Measurements from ENCODE around the gene AXL. TPM values are rescaled to one million over a fixed set of nuclear protein-coding genes. Genes with fewer than 3 reads are reported as not detected.
"Not testable (repeated sequence)": the region's sequence is repeated elsewhere in the genome, so short reads cannot be mapped to it uniquely, and the experiment has no call there.

AXL gene
- total and polyA plus RNA-seq, 12 donors, result 6.5 to 22.8 (median 9.8) TPM

DNA sequence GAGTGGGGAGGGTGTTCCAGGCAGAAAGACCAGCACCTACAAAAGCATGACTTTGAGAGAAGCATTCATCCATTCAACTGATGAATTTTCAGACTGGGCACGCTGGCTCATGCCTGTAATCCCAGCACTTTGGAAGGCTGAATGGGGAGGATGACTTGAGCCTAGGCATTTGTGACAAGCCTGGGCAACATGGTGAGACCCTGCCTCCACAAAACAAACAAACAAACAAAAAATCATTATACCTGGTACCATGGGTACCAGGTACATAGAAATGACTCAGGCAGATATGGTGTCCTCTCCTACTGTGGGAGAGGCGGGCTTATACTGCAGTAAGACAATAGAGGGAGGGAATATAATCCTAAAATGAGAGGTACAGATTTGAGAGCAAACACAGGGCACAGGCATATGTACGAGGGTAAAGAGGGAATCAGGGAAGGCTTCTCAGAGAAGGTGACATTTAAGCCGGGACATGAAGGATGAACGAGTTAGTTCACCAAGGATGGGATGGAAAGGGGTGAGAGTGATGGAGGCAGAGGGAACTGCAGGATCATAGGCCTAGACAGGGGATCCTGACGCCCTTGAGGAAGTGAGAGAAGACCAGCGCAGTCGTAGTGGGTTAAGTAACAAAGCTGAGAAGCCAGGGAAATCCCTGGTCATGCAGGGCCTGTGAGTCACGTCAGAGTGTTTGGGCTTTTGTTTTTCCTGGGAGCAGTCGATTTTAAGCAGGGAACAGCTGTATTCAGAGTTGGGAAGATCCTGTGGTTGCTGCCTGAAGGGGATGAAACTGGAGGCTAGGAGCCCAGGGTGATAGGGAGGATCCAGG is 23.1 kb upstream of the AXL start:
- intact Hi-C loops (cut with DNase I), result no loop called here
- ATAC-seq (peak in 2 of 8 donors; percentile 23 to 42), DNase-seq (no peak)
- Histone ChIP-seq H3K4me1 (peaks cover 0 to 29% (median 4%) of the 10 kb centered on the region in 9 donors), H3K36me3 (no peaks in the 10 kb centered on the region), H3K27ac (peak overlapping the region in 1 of 10 donors; percentile 56), H3K4me3 (no peak overlapping the region), H3K27me3 (peaks cover 0 to 74% (median 46%) of the 10 kb centered on the region in 7 donors), H3K9me3 (no peaks in the 10 kb centered on the region)
- 75 to 82% methylated on average over 10 of the region's 10 CpGs for WGBS, 2 donors
- TF ChIP-seq, protein P1, sequence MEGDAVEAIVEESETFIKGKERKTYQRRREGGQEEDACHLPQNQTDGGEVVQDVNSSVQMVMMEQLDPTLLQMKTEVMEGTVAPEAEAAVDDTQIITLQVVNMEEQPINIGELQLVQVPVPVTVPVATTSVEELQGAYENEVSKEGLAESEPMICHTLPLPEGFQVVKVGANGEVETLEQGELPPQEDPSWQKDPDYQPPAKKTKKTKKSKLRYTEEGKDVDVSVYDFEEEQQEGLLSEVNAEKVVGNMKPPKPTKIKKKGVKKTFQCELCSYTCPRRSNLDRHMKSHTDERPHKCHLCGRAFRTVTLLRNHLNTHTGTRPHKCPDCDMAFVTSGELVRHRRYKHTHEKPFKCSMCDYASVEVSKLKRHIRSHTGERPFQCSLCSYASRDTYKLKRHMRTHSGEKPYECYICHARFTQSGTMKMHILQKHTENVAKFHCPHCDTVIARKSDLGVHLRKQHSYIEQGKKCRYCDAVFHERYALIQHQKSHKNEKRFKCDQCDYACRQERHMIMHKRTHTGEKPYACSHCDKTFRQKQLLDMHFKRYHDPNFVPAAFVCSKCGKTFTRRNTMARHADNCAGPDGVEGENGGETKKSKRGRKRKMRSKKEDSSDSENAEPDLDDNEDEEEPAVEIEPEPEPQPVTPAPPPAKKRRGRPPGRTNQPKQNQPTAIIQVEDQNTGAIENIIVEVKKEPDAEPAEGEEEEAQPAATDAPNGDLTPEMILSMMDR (IDR thresholded peaks at IDR 0.05), result no peak

- peaks cover 0 to 16% (median 0%) of the 10 kb centered on the region in 9 donors for H3K4me1 ChIP-seq
- TF ChIP-seq, protein P1 (IDR thresholded peaks at IDR 0.05), result no peak
- DNase-seq (no peak), ATAC-seq (no peak)
- intact Hi-C loops (cut with DNase I), result no loop called here
- 72 to 76% methylated on average over 11 of the region's 11 CpGs for WGBS, 2 donors
- no peak overlapping the region for H3K27ac ChIP-seq
- no peaks in the 10 kb centered on the region for H3K36me3 ChIP-seq
- H3K4me3 ChIP-seq, result no peak overlapping the region
- H3K27me3 ChIP-seq, result peaks cover 0 to 49% (median 20%) of the 10 kb centered on the region in 7 donors
- H3K9me3 ChIP-seq, result no peaks in the 10 kb centered on the region
Observed at GRCh38 chr19:41198559-41198958, 20.5 kb upstream of the AXL start.

- no peak for DNase-seq
- WGBS, 2 donors, result 86 to 92% methylated on average over 18 of the region's 18 CpGs
Observed at GRCh38 chr19:41203371-41203770, 15.7 kb upstream of the AXL start.

GRCh38 chr19:41204338-41204737 is 14.7 kb upstream of the AXL start:
- intact Hi-C loops (cut with DNase I), result loop anchor here (1.0 to 10.0 kb wide), 10 partner anchors 56 to 370 kb away; partner anchors contain the start of genes CCDC97 (in 1 of the 10), CEACAM21 (in 1 of the 10) and DMAC2 (in 1 of the 10)
- WGBS, 2 donors, result 31 to 33% methylated on average over 3 of the region's 7 CpGs
- TF ChIP-seq, protein P1 (IDR thresholded peaks at IDR 0.05), result peak; percentile 68 to 89 (median 85)
- not testable (repeated sequence) for H3K27me3 ChIP-seq, H3K36me3 ChIP-seq, H3K4me3 ChIP-seq, H3K9me3 ChIP-seq
- peak; percentile 85 to 91 (median 88) for ATAC-seq
- Histone ChIP-seq H3K4me1 (peaks cover 0 to 19% (median 0%) of the 10 kb centered on the region in 9 donors), H3K27ac (peak overlapping the region in 1 of 10 donors; percentile 4)
- peak; percentile 70 to 85 for DNase-seq

More at GRCh38 chr19:41203371-41203770, 15.7 kb upstream of the AXL start:
- H3K9me3 ChIP-seq, result no peaks in the 10 kb centered on the region
- peaks cover 0 to 19% (median 0%) of the 10 kb centered on the region in 9 donors for H3K4me1 ChIP-seq
- H3K27me3 ChIP-seq, result peaks cover 0 to 19% (median 7%) of the 10 kb centered on the region in 7 donors
- no peak overlapping the region for H3K4me3 ChIP-seq
- intact Hi-C loops (cut with DNase I), result loop anchor here in 4 of 10 donors (5.0 to 10.0 kb wide), 3 partner anchors 104 to 371 kb away; partner anchors contain the start of genes CEACAM21 (in 1 of the 4) and DMAC2 (in 1 of the 4)
- TF ChIP-seq, protein P1 (IDR thresholded peaks at IDR 0.05), result no peak
- H3K27ac ChIP-seq, result no peak overlapping the region
- ATAC-seq, result peak in 1 of 8 donors; percentile 43
- H3K36me3 ChIP-seq, result no peaks in the 10 kb centered on the region

Data from heart right ventricle (tissue), 16 donors.